HL-60 (cell line): ENCODE results near the gene DIS3L.

Experiments used
- CTCF ChIP-seq: IDR thresholded peaks from one replicate; pipeline ENCODE4 v1.5.1; 2011; ENCODE audit warnings: low read length, control low read depth, inconsistent platforms; ENCODE audit not compliant: insufficient read depth
- GABPA ChIP-seq: IDR thresholded peaks from 2 replicates; pipeline ENCODE4 v1.6.1; 2012; ENCODE audit warnings: low read depth
- POLR2AphosphoS5 ChIP-seq: IDR thresholded peaks from 2 replicates; pipeline ENCODE4 v1.6.1; 2012; ENCODE audit warnings: low read depth
- SPI1 ChIP-seq: IDR thresholded peaks from 2 replicates; pipeline ENCODE4 v1.6.1; 2012; ENCODE audit warnings: low read depth, mild to moderate bottlenecking, borderline replicate concordance
- TF ChIP-seq, protein P1 (sequence below): IDR thresholded peaks from 2 replicates; pipeline ENCODE4 v1.6.1; 2012; ENCODE audit warnings: low read depth; ENCODE audit not compliant: insufficient replicate concordance

GRCh38 chr15:66278671-66279070, 14.7 kb upstream of the DIS3L start:
- TF ChIP-seq CTCF (no peak), GABPA (no peak), POLR2AphosphoS5 (no peak), SPI1 (no peak)
- TF ChIP-seq, protein P1, sequence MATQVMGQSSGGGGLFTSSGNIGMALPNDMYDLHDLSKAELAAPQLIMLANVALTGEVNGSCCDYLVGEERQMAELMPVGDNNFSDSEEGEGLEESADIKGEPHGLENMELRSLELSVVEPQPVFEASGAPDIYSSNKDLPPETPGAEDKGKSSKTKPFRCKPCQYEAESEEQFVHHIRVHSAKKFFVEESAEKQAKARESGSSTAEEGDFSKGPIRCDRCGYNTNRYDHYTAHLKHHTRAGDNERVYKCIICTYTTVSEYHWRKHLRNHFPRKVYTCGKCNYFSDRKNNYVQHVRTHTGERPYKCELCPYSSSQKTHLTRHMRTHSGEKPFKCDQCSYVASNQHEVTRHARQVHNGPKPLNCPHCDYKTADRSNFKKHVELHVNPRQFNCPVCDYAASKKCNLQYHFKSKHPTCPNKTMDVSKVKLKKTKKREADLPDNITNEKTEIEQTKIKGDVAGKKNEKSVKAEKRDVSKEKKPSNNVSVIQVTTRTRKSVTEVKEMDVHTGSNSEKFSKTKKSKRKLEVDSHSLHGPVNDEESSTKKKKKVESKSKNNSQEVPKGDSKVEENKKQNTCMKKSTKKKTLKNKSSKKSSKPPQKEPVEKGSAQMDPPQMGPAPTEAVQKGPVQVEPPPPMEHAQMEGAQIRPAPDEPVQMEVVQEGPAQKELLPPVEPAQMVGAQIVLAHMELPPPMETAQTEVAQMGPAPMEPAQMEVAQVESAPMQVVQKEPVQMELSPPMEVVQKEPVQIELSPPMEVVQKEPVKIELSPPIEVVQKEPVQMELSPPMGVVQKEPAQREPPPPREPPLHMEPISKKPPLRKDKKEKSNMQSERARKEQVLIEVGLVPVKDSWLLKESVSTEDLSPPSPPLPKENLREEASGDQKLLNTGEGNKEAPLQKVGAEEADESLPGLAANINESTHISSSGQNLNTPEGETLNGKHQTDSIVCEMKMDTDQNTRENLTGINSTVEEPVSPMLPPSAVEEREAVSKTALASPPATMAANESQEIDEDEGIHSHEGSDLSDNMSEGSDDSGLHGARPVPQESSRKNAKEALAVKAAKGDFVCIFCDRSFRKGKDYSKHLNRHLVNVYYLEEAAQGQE, result no peak
